HG02981 (cell line): ENCODE data around the gene NWD2.
"Not testable (repeated sequence)": the region's sequence is repeated elsewhere in the genome, so short reads cannot be mapped to it uniquely, and the experiment has no call there.

Experiments
- ATAC-seq: cut with Tn5 transposase; IDR thresholded peaks from one replicate; pipeline ENCODE4 v1.9.1; 2021; ENCODE audit warnings: mild to moderate bottlenecking, moderate library complexity; ENCODE audit not compliant: unreplicated experiment

The NWD2 gene

DNA sequence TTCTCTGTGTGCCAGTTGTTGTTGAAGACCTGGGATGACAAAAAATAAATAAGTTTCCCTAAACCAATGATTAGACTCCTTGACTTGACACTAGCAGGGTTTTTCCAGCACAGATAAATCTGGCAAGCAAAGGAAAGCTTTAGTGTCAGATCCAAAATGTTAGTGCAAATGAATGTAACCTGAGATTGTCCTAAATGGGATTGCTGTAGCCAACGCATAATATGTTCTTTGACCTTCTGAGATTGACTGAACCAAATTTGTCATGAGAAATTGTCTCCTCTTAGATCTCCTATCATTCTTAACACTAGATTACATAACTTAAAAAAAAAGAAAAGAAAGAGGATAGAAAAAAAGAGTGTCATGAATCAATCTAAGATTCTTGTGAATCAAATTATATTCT, 245.2 kb downstream of the NWD2 start:
- no peak for ATAC-seq

GRCh38 chr4:37490391-37491347, 246.1 kb downstream of the NWD2 start:
- ATAC-seq = no peak

GRCh38 chr4:37495353-37495752, 250.8 kb downstream of the NWD2 start:
- ATAC-seq = not testable (repeated sequence)
